Measurements from ENCODE around the gene XPNPEP1.

DNA sequence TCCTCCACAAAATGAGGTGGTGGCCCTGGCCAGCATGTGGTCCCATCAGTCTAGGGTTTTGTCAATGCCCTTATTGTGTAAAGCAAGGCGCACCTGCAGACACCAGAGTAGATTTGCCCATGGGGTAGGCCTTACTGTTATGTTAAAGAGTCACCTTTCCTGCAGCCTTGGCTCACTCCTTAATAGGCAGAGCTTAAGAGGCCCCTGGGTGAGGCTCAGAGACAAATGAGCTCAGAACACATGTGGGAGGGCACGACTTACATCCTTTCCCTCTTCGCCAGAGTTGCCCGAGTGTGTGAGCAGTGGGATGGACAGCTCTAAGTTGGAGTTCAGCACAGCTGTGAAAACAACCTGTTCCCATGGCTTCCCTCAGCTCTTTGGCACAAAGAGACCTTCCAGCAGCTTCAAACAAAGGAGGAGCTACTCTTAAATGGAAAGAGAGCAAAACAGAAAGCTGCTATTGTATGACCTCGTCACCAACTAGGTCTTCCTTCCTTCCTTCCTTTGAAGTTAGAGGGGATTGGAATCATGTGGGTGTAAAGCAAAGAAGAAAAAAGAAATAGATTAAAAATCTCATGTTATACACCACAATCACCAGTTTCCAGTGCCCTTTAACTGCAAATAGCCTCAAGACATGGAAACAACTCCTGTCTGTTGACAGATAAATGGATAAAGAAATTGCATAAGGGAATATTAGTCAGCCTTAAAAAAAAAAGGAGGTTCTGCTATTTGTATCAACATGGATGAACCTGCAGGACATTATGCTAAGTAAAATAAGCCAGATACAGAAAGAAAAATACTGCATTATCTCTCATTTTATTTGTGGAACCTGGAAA, 11.9 kb upstream of the XPNPEP1 start:
- TF ChIP-seq FOXM1 (IDR thresholded peaks at IDR 0.05; ENCODE audit: low read depth) = no peak
- TF ChIP-seq, protein P1, sequence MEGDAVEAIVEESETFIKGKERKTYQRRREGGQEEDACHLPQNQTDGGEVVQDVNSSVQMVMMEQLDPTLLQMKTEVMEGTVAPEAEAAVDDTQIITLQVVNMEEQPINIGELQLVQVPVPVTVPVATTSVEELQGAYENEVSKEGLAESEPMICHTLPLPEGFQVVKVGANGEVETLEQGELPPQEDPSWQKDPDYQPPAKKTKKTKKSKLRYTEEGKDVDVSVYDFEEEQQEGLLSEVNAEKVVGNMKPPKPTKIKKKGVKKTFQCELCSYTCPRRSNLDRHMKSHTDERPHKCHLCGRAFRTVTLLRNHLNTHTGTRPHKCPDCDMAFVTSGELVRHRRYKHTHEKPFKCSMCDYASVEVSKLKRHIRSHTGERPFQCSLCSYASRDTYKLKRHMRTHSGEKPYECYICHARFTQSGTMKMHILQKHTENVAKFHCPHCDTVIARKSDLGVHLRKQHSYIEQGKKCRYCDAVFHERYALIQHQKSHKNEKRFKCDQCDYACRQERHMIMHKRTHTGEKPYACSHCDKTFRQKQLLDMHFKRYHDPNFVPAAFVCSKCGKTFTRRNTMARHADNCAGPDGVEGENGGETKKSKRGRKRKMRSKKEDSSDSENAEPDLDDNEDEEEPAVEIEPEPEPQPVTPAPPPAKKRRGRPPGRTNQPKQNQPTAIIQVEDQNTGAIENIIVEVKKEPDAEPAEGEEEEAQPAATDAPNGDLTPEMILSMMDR (IDR thresholded peaks at IDR 0.05) = no peak
- TF ChIP-seq USF2 (IDR thresholded peaks at IDR 0.05; ENCODE audit: borderline replicate concordance, low read depth, low read length) = no peak
- TF ChIP-seq, protein P2, sequence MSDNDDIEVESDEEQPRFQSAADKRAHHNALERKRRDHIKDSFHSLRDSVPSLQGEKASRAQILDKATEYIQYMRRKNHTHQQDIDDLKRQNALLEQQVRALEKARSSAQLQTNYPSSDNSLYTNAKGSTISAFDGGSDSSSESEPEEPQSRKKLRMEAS (IDR thresholded peaks at IDR 0.05; ENCODE audit: low read depth) = no peak
- no peak for TF ChIP-seq POLR2AphosphoS5 (IDR thresholded peaks at IDR 0.05; ENCODE audit: low read depth, low read length)
- TF ChIP-seq, protein P3, sequence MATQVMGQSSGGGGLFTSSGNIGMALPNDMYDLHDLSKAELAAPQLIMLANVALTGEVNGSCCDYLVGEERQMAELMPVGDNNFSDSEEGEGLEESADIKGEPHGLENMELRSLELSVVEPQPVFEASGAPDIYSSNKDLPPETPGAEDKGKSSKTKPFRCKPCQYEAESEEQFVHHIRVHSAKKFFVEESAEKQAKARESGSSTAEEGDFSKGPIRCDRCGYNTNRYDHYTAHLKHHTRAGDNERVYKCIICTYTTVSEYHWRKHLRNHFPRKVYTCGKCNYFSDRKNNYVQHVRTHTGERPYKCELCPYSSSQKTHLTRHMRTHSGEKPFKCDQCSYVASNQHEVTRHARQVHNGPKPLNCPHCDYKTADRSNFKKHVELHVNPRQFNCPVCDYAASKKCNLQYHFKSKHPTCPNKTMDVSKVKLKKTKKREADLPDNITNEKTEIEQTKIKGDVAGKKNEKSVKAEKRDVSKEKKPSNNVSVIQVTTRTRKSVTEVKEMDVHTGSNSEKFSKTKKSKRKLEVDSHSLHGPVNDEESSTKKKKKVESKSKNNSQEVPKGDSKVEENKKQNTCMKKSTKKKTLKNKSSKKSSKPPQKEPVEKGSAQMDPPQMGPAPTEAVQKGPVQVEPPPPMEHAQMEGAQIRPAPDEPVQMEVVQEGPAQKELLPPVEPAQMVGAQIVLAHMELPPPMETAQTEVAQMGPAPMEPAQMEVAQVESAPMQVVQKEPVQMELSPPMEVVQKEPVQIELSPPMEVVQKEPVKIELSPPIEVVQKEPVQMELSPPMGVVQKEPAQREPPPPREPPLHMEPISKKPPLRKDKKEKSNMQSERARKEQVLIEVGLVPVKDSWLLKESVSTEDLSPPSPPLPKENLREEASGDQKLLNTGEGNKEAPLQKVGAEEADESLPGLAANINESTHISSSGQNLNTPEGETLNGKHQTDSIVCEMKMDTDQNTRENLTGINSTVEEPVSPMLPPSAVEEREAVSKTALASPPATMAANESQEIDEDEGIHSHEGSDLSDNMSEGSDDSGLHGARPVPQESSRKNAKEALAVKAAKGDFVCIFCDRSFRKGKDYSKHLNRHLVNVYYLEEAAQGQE (IDR thresholded peaks at IDR 0.05; ENCODE audit: low read depth, low read length) = no peak
- TF ChIP-seq TCF12 (IDR thresholded peaks at IDR 0.05) = no peak
- no peak for TF ChIP-seq SIN3A (IDR thresholded peaks at IDR 0.05; ENCODE audit: borderline replicate concordance, low read depth, low read length)
- no peak for TF ChIP-seq RXRA (IDR thresholded peaks at IDR 0.05; ENCODE audit: borderline replicate concordance, low read depth)
- no peak for TF ChIP-seq EP300 (IDR thresholded peaks at IDR 0.05; ENCODE audit: borderline replicate concordance in 1 of 2, low read depth in 1 of 2, low read length in 1 of 2)
- TF ChIP-seq GATA2 (CRISPR knock-in tag; IDR thresholded peaks at IDR 0.05) = no peak
- TF ChIP-seq YY1 (IDR thresholded peaks at IDR 0.05; ENCODE audit: low read depth) = no peak

Measured in SK-N-SH (cell line).